GDM1 (cell line): Measurements from ENCODE around the gene ATP6V1B1.

Experiments used
- DNase-seq: peaks from one replicate; lab custom pipeline; 2025; lab: John Stamatoyannopoulos, UW

ATP6V1B1 gene

GRCh38 chr2:70901227-70902066 lies 34.3 kb upstream of the ATP6V1B1 start:
- DNase-seq, result no peak

- DNase-seq, result no peak
Observed at GRCh38 chr2:70902067-70902442, 33.6 kb upstream of the ATP6V1B1 start.

- no peak for DNase-seq
Observed at GRCh38 chr2:70902579-70902978, 33.1 kb upstream of the ATP6V1B1 start.

GRCh38 chr2:70903171-70903570 lies 32.5 kb upstream of the ATP6V1B1 start:
- no peak for DNase-seq

GRCh38 chr2:70903641-70904340 lies 31.9 kb upstream of the ATP6V1B1 start:
- no peak for DNase-seq

- no peak for DNase-seq
Observed at GRCh38 chr2:70904371-70905216, 31.1 kb upstream of the ATP6V1B1 start.

- no peak for DNase-seq
Observed at GRCh38 chr2:70905443-70906421, 30.0 kb upstream of the ATP6V1B1 start.

GRCh38 chr2:70906439-70907005 lies 29.2 kb upstream of the ATP6V1B1 start:
- DNase-seq, result no peak

GRCh38 chr2:70907130-70908057 lies 28.3 kb upstream of the ATP6V1B1 start:
- no peak for DNase-seq

GRCh38 chr2:70916291-70916690 lies 19.4 kb upstream of the ATP6V1B1 start:
- DNase-seq, result no peak

GRCh38 chr2:70918016-70918415 lies 17.7 kb upstream of the ATP6V1B1 start:
- no peak for DNase-seq

GRCh38 chr2:70919672-70920366 lies 15.9 kb upstream of the ATP6V1B1 start:
- DNase-seq, result peak; percentile 32

GRCh38 chr2:70920367-70920715 lies 15.4 kb upstream of the ATP6V1B1 start:
- no peak for DNase-seq

- DNase-seq, result no peak
Observed at GRCh38 chr2:70921031-70921430, 14.7 kb upstream of the ATP6V1B1 start.

GRCh38 chr2:70921839-70922234 lies 13.9 kb upstream of the ATP6V1B1 start:
- DNase-seq, result no peak

- no peak for DNase-seq
Observed at GRCh38 chr2:70922235-70923234, 13.2 kb upstream of the ATP6V1B1 start.

- no peak for DNase-seq
Observed at GRCh38 chr2:70923378-70924015, 12.2 kb upstream of the ATP6V1B1 start.

GRCh38 chr2:70926042-70926441 lies 9.7 kb upstream of the ATP6V1B1 start:
- DNase-seq, result no peak
